Measurements from ENCODE around the gene GBA2. TPM values are rescaled to one million over a fixed set of nuclear protein-coding genes. Genes with fewer than 3 reads are reported as not detected.

Gene GBA2
- total and polyA plus RNA-seq, 2 experiments from 2014 or later: 135 to 157 TPM

- no peak for TF ChIP-seq CTCF (IDR thresholded peaks at IDR 0.05; ENCODE audit: low read depth, low read length)
- H3K27ac ChIP-seq: no peak overlapping the region
- no peaks in the 10 kb centered on the region for H3K4me1 ChIP-seq (ENCODE audit: low read depth)
- no peak overlapping the region for H3K4me3 ChIP-seq
- no peak for DNase-seq (ENCODE audit: low read depth in 1 of 2, low spot score in 1 of 2)
- no peaks in the 10 kb centered on the region for H3K27me3 ChIP-seq
- no peaks in the 10 kb centered on the region for H3K9me3 ChIP-seq (ENCODE audit: low read depth)
- no peaks in the 10 kb centered on the region for H3K36me3 ChIP-seq
These were observed 34.4 kb upstream of the GBA2 start for GRCh38 chr9:35783418-35783817.

- DNase-seq (ENCODE audit: low read depth in 1 of 2, low spot score in 1 of 2): no peak
- Histone ChIP-seq H3K4me3 (no peak overlapping the region), H3K36me3 (no peaks in the 10 kb centered on the region), H3K9me3 (ENCODE audit: low read depth) (no peaks in the 10 kb centered on the region), H3K27ac (no peak overlapping the region), H3K27me3 (no peaks in the 10 kb centered on the region), H3K4me1 (ENCODE audit: low read depth) (no peaks in the 10 kb centered on the region)
- no peak for TF ChIP-seq CTCF (IDR thresholded peaks at IDR 0.05; ENCODE audit: low read depth, low read length)
These were observed 32.0 kb upstream of the GBA2 start for GRCh38 chr9:35781066-35781465.

GRCh38 chr9:35778496-35778895 is 29.5 kb upstream of the GBA2 start:
- no peaks in the 10 kb centered on the region for H3K36me3 ChIP-seq

GRCh38 chr9:35776018-35776417 is 27.0 kb upstream of the GBA2 start:
- Histone ChIP-seq H3K4me3 (no peak overlapping the region), H3K9me3 (ENCODE audit: low read depth) (no peaks in the 10 kb centered on the region), H3K4me1 (ENCODE audit: low read depth) (peaks cover 6% of the 10 kb centered on the region), H3K27me3 (no peaks in the 10 kb centered on the region), H3K36me3 (no peaks in the 10 kb centered on the region), H3K27ac (no peak overlapping the region)
- no peak for TF ChIP-seq CTCF (IDR thresholded peaks at IDR 0.05; ENCODE audit: low read depth, low read length)
- no peak for DNase-seq (ENCODE audit: low read depth in 1 of 2, low spot score in 1 of 2)

More at GRCh38 chr9:35778496-35778895, 29.5 kb upstream of the GBA2 start:
- no peak for DNase-seq (ENCODE audit: low read depth in 1 of 2, low spot score in 1 of 2)
- Histone ChIP-seq H3K4me3 (no peak overlapping the region), H3K9me3 (ENCODE audit: low read depth) (no peaks in the 10 kb centered on the region), H3K27me3 (no peaks in the 10 kb centered on the region), H3K4me1 (ENCODE audit: low read depth) (peaks cover 6% of the 10 kb centered on the region), H3K27ac (no peak overlapping the region)
- no peak for TF ChIP-seq CTCF (IDR thresholded peaks at IDR 0.05; ENCODE audit: low read depth, low read length)

GRCh38 chr9:35774907-35775635 is 26.0 kb upstream of the GBA2 start:
- no peaks in the 10 kb centered on the region for H3K9me3 ChIP-seq (ENCODE audit: low read depth)
- no peak overlapping the region for H3K4me3 ChIP-seq
- TF ChIP-seq CTCF (IDR thresholded peaks at IDR 0.05; ENCODE audit: low read depth, low read length): no peak
- DNase-seq (ENCODE audit: low read depth in 1 of 2, low spot score in 1 of 2): peak in 1 of 2 donors; percentile 24
- no peaks in the 10 kb centered on the region for H3K36me3 ChIP-seq
- peaks cover 6% of the 10 kb centered on the region for H3K4me1 ChIP-seq (ENCODE audit: low read depth)
- peak overlapping the region; percentile 51 for H3K27ac ChIP-seq
- no peaks in the 10 kb centered on the region for H3K27me3 ChIP-seq
